ENCODE results near the gene KCTD19. TPM values are rescaled to one million over a fixed set of nuclear protein-coding genes. Genes with fewer than 3 reads are reported as not detected.

The KCTD19 gene
- total and polyA plus RNA-seq, 2 donors (not counting 1 experiment from before 2014, with no cell fraction given): 0.52 TPM; not detected in 1

- no peak overlapping the region for H2AFZ ChIP-seq (ENCODE audit: insufficient read depth, low read depth, low read length, poor library complexity, severe bottlenecking)
- Mint-ChIP-seq H3K9me3 (ENCODE audit: insufficient read depth) (no peaks in the 10 kb centered on the region), H3K27me3 (peaks cover 2% of the 10 kb centered on the region), H3K27ac (peak overlapping the region; percentile 96), H3K4me3 (peak overlapping the region; percentile 83), H3K4me1 (peaks cover 48% of the 10 kb centered on the region)
- no peaks in the 10 kb centered on the region for H3K9me3 ChIP-seq (ENCODE audit: control extremely low read depth in 1 of 3, control insufficient read depth in 2 of 3, insufficient read depth in 1 of 3, low read length in 2 of 3)
- ChIA-PET CTCF (interaction anchor here (0.9 to 3.7 kb wide), 11 partner anchors 11 to 277 kb away, joined by 3 to 33 read pairs (median 4); partner anchors contain the start of gene TMEM208), POLR2A (interaction anchor here (0.6 to 2.5 kb wide), 7 partner anchors 16 to 320 kb away, joined by 3 to 30 read pairs (median 3); partner anchors contain the start of genes MATCAP1 and TMEM208)
- H4K20me1 ChIP-seq (ENCODE audit: control insufficient read depth, insufficient read depth, low read length, poor library complexity, severe bottlenecking): peaks cover 7% of the 10 kb centered on the region
- ATAC-seq (ENCODE audit: low read depth): peak; percentile 67
- intact Hi-C loops (cut with micrococcal nuclease): loop anchor here (10.0 kb wide), 1 partner anchor 420 kb away; the partner anchor contains the start of genes ACD, C16orf86, ENKD1 and PARD6A
- H3K4me1 ChIP-seq (ENCODE audit: control insufficient read depth in 2 of 2, insufficient read depth in 2 of 2, low read length in 2 of 2): peaks cover 43 to 53% of the 10 kb centered on the region in 2 donors
- no peak for TF ChIP-seq CTCF (IDR thresholded peaks at IDR 0.05)
- TF ChIP-seq EZH2 (IDR thresholded peaks at IDR 0.05; ENCODE audit: borderline replicate concordance, insufficient read depth, low read depth, low read length, poor library complexity, severe bottlenecking): no peak
- peak overlapping the region; percentile 60 for H3K4me2 ChIP-seq (replicated peaks; ENCODE audit: low read depth, low read length, poor library complexity, severe bottlenecking)
- peaks cover 26% of the 10 kb centered on the region for H3K79me2 ChIP-seq (ENCODE audit: control insufficient read depth, insufficient read depth, low read length)
- H3K27me3 ChIP-seq (replicated peaks in 1 of 4; ENCODE audit: control extremely low read depth in 1 of 4, control insufficient read depth in 3 of 4, insufficient read depth in 4 of 4, low read length in 3 of 4): peaks cover 0 to 7% (median 4%) of the 10 kb centered on the region in 4 experiments
- 0% methylated on average over 3 of the region's 5 CpGs for WGBS (ENCODE audit: insufficient coverage)
- peaks cover 0 to 3% of the 10 kb centered on the region in 2 experiments for H3K36me3 ChIP-seq (replicated peaks in 1 of 2; ENCODE audit: control extremely low read depth in 1 of 2, control insufficient read depth in 1 of 2, extremely low read depth in 1 of 2, insufficient read depth in 2 of 2, low read length in 1 of 2)
- peak overlapping the region in 2 of 5 experiments; percentile 4 to 11 for H3K4me3 ChIP-seq (ENCODE audit: control extremely low read depth in 1 of 5, extremely low read depth in 1 of 5, insufficient read depth in 1 of 5, low read depth in 2 of 5, low read length in 4 of 5)
- peak overlapping the region; percentile 37 for H3K9ac ChIP-seq (ENCODE audit: low read length)
- peak; percentile 87 for DNase-seq
- peak overlapping the region; percentile 67 to 86 for H3K27ac ChIP-seq (ENCODE audit: low read length in 2 of 2)
Measured at GRCh38 chr16:67244387-67245185, 82.0 kb downstream of the KCTD19 start.

Data from B cell (primary cell).